HepG2 (cell line): ENCODE results near the gene DOCK4. TPM values are rescaled to one million over a fixed set of nuclear protein-coding genes. Genes with fewer than 3 reads are reported as not detected.

Experiments used
- CTCF ChIP-seq: sonication (generic); formaldehyde crosslinking; IDR thresholded peaks from 2 replicates; pipeline ENCODE4 v1.5.0; 2020; ENCODE audit warnings: mild to moderate bottlenecking, missing genetic modification reagents, moderate library complexity
- ELF3 ChIP-seq: IDR thresholded peaks from 2 replicates; pipeline ENCODE4 v1.6.1; 2016; ENCODE audit warnings: missing genetic modification reagents, missing compliant biosample characterization
- EZH2 ChIP-seq: conservative IDR thresholded peaks from 2 replicates; pipeline ENCODE4 v1.6.1; 2012; ENCODE audit warnings: mild to moderate bottlenecking, low read depth, low read length, moderate library complexity
- FIP1L1 ChIP-seq: fragments of 200-400 bp; formaldehyde crosslinking; IDR thresholded peaks from 2 replicates; pipeline ENCODE4 v1.6.1; 2018; ENCODE audit warnings: low read depth, mild to moderate bottlenecking, low read length, moderate library complexity, borderline replicate concordance; ENCODE audit not compliant: insufficient read depth
- FOXK2 ChIP-seq: fragments of 450-650 bp; IDR thresholded peaks from 2 replicates; pipeline ENCODE4 v1.6.1; 2016
- GLMP ChIP-seq: sonication (generic); formaldehyde crosslinking; IDR thresholded peaks from 2 replicates; pipeline ENCODE4 v1.9.0; 2021; ENCODE audit warnings: missing genetic modification reagents, mild to moderate bottlenecking, borderline replicate concordance
- HIC2 ChIP-seq: sonication (generic); formaldehyde crosslinking; IDR thresholded peaks from 2 replicates; pipeline ENCODE4 v1.9.0; 2022; ENCODE audit warnings: low read depth, missing genetic modification reagents
- ISX ChIP-seq: sonication (generic); formaldehyde crosslinking; conservative IDR thresholded peaks from 2 replicates; pipeline ENCODE4 v1.5.0; 2020; ENCODE audit warnings: missing genetic modification reagents
- LRRFIP1 ChIP-seq: sonication (generic); formaldehyde crosslinking; conservative IDR thresholded peaks from 2 replicates; pipeline ENCODE4 v1.4.0; 2020; ENCODE audit warnings: missing genetic modification reagents
- NONO ChIP-seq, 2 experiments: fragments of 450-650 bp in 1 of 2; sonication (generic) in 1 of 2; formaldehyde crosslinking in 1 of 2; IDR thresholded peaks in 1 of 2; conservative IDR thresholded peaks in 1 of 2; 2 replicates each; pipeline versions ENCODE4 v1.6.1 to v1.8.0; 2017 to 2022; ENCODE audit warnings: mild to moderate bottlenecking in 1 of 2, missing genetic modification reagents in 1 of 2, moderate library complexity in 1 of 2
- NR2F6 ChIP-seq, 2 experiments: IDR thresholded peaks; 2 replicates each; pipeline ENCODE4 v1.6.1; 2016; ENCODE audit warnings: antibody characterized with exemption in 1 of 2, mild to moderate bottlenecking in 1 of 2
- PPARG ChIP-seq: conservative IDR thresholded peaks from 2 replicates; pipeline ENCODE4 v1.6.1; 2016; ENCODE audit warnings: missing biosample characterization, missing genetic modification reagents
- SOX5 ChIP-seq: IDR thresholded peaks from 2 replicates; pipeline ENCODE4 v1.6.1; 2016; ENCODE audit warnings: borderline replicate concordance
- THAP9 ChIP-seq: sonication (generic); formaldehyde crosslinking; IDR thresholded peaks from 2 replicates; pipeline ENCODE4; 2020; ENCODE audit warnings: missing genetic modification reagents, mild to moderate bottlenecking, borderline replicate concordance
- ZEB1 ChIP-seq: IDR thresholded peaks from 2 replicates; pipeline ENCODE4 v1.6.1; 2012; ENCODE audit warnings: mild to moderate bottlenecking, low read depth, inconsistent platforms; ENCODE audit not compliant: insufficient replicate concordance
- ZGPAT ChIP-seq: IDR thresholded peaks from 2 replicates; pipeline ENCODE4 v1.6.1; 2016; ENCODE audit warnings: mild to moderate bottlenecking
- ZNF326 ChIP-seq: sonication (generic); formaldehyde crosslinking; IDR thresholded peaks from 2 replicates; pipeline ENCODE4 v1.4.0; 2020; ENCODE audit warnings: missing genetic modification reagents, borderline replicate concordance
- ZNF724P ChIP-seq: sonication (generic); formaldehyde crosslinking; IDR thresholded peaks from 2 replicates; pipeline ENCODE4 v1.8.0; 2022; ENCODE audit warnings: missing genetic modification reagents, borderline replicate concordance
- polyA plus RNA-seq, 8 experiments: library from polyadenylated mRNA; depleted of rRNA in 3 of 8; stranded (reverse) in 7 of 8; unstranded in 1 of 8; fragments of >200 nt; fragmentation: Illumina TruSeq in 4 of 8; extraction: Trizol in 4 of 8; gene quantifications; 2 replicates each; pipeline versions ENCODE4 v1.2.1 to v1.2.3, GENCODE V29; 2011 to 2016; ENCODE audit warnings: low read depth in 4 of 8, missing spikeins in 1 of 8, mixed read lengths in 1 of 8; ENCODE audit not compliant: insufficient read depth in 1 of 8
- total RNA-seq, 5 experiments: library from RNA; depleted of rRNA; stranded (reverse); fragments of >200 nt; fragmentation: Illumina TruSeq; extraction: Trizol; gene quantifications; 2 replicates each; pipeline ENCODE4 v1.2.3, GENCODE V29; 2016; ENCODE audit warnings: low read depth in 1 of 5

Gene DOCK4
- total and polyA plus RNA-seq, 2 of the 13 experiments (the other 11 are each of a cell fraction or from before 2014, with no cell fraction given): 13.5 to 17.4 TPM

- TF ChIP-seq FIP1L1 (no peak), PPARG (peak; percentile 69; the same call in 1 of the 2 replicates), HIC2 (CRISPR knock-in tag) (peak; percentile 62; the same call in 1 of the 2 replicates), CTCF (CRISPR knock-in tag) (peak; percentile 73), LRRFIP1 (CRISPR knock-in tag) (no peak), ZEB1 (no peak), ISX (no peak), ELF3 (CRISPR knock-in tag) (no peak), ZNF724P (CRISPR knock-in tag) (no peak), SOX5 (CRISPR knock-in tag) (peak; percentile 28; the same call in 1 of the 2 replicates), NR2F6 (IDR thresholded peaks at IDR 0.05) (no peak), NR2F6 (CRISPR knock-in tag; IDR thresholded peaks at IDR 0.05) (peak; percentile 22; the same call in 1 of the 2 replicates), THAP9 (no peak), GLMP (CRISPR knock-in tag) (no peak), NONO (IDR thresholded peaks at IDR 0.05) (no peak), NONO (CRISPR knock-in tag; conservative IDR thresholded peaks at IDR 0.05) (no peak), FOXK2 (no peak), ZNF326 (CRISPR knock-in tag) (no peak), EZH2 (no peak), ZGPAT (CRISPR knock-in tag) (0 out of 2 replicates have a peak, but pooled peaks have one; percentile 38)
Observed at GRCh38 chr7:111953611-111954010, 252.6 kb downstream of the DOCK4 start (continued).
